H9 (cell line): ENCODE data around the gene SH3GL2. TPM values are rescaled to one million over a fixed set of nuclear protein-coding genes. Genes with fewer than 3 reads are reported as not detected.

Experiments
- DNase-seq: peaks from one replicate; pipeline ENCODE4 v3.0.0-alpha.2; 2017
- H2AFZ ChIP-seq: one replicate; pipeline ENCODE4 v1.6.1; 2013; ENCODE audit warnings: mild to moderate bottlenecking, low read length, control low read depth, moderate library complexity
- H2AK5ac ChIP-seq: 2 replicates; pipeline ENCODE4 v1.6.1; 2013; ENCODE audit warnings: low read length, control low read depth, mixed read lengths; ENCODE audit not compliant: insufficient read length
- H2BK120ac ChIP-seq: one replicate; pipeline ENCODE4 v1.6.1; 2013; ENCODE audit warnings: low read depth, mild to moderate bottlenecking, low read length, control low read depth, inconsistent platforms; ENCODE audit not compliant: poor library complexity, severe bottlenecking
- H2BK12ac ChIP-seq: 2 replicates; pipeline ENCODE4 v1.6.1; 2013; ENCODE audit warnings: low read length, control low read depth, mixed read lengths, low read depth; ENCODE audit not compliant: insufficient read length
- H2BK15ac ChIP-seq: 2 replicates; pipeline ENCODE4 v1.6.1; 2013; ENCODE audit warnings: low read depth, low read length, control low read depth
- H2BK20ac ChIP-seq: one replicate; pipeline ENCODE4 v1.6.1; 2013; ENCODE audit warnings: low read depth, mild to moderate bottlenecking, low read length, control low read depth, inconsistent platforms; ENCODE audit not compliant: poor library complexity, severe bottlenecking
- H2BK5ac ChIP-seq: 2 replicates; pipeline ENCODE4 v1.6.1; 2013; ENCODE audit warnings: low read length, control low read depth, mixed read lengths; ENCODE audit not compliant: insufficient read length
- H3K14ac ChIP-seq: 2 replicates; pipeline ENCODE4 v1.6.1; 2013; ENCODE audit warnings: low read length, control low read depth; ENCODE audit not compliant: insufficient read depth
- H3K18ac ChIP-seq: 2 replicates; pipeline ENCODE4 v1.6.1; 2013; ENCODE audit warnings: low read depth, mild to moderate bottlenecking, mixed read lengths, low read length, control low read depth; ENCODE audit not compliant: insufficient read length
- H3K23ac ChIP-seq: 2 replicates; pipeline ENCODE4 v1.6.1; 2013; ENCODE audit warnings: low read length, control low read depth, mixed read lengths, low read depth; ENCODE audit not compliant: insufficient read length
- H3K23me2 ChIP-seq: 2 replicates; pipeline ENCODE4 v1.6.1; 2013; ENCODE audit warnings: low read depth, mild to moderate bottlenecking, mixed read lengths, low read length, control low read depth; ENCODE audit not compliant: insufficient read length, poor library complexity, severe bottlenecking
- H3K27ac ChIP-seq: 2 replicates; pipeline ENCODE4 v1.5.1; 2013; ENCODE audit warnings: low read length, control low read depth, mixed read lengths, low read depth; ENCODE audit not compliant: insufficient read length
- H3K27me3 ChIP-seq: 2 replicates; pipeline ENCODE4 v1.6.1; 2013; ENCODE audit warnings: low read length, control low read depth, inconsistent platforms; ENCODE audit not compliant: insufficient read depth
- H3K4ac ChIP-seq: 2 replicates; pipeline ENCODE4 v1.6.1; 2013; ENCODE audit warnings: low read depth, mild to moderate bottlenecking, control low read depth, inconsistent platforms, low read length, moderate library complexity
- H3K4me1 ChIP-seq: 2 replicates; pipeline ENCODE4 v1.6.1; 2013; ENCODE audit warnings: low read length, control low read depth, inconsistent platforms; ENCODE audit not compliant: insufficient read depth
- H3K4me2 ChIP-seq: 2 replicates; pipeline ENCODE4 v1.6.1; 2013; ENCODE audit warnings: low read length, control low read depth, mixed read lengths; ENCODE audit not compliant: insufficient read length, insufficient read depth
- H3K56ac ChIP-seq: 2 replicates; pipeline ENCODE4 v1.6.1; 2013; ENCODE audit warnings: low read depth, mild to moderate bottlenecking, mixed read lengths, low read length, control low read depth; ENCODE audit not compliant: insufficient read length
- H3K79me1 ChIP-seq: 2 replicates; pipeline ENCODE4 v1.6.1; 2013; ENCODE audit warnings: low read depth, mild to moderate bottlenecking, moderate library complexity, low read length, control low read depth, inconsistent platforms; ENCODE audit not compliant: insufficient read depth, poor library complexity, severe bottlenecking
- H3K79me2 ChIP-seq: 2 replicates; pipeline ENCODE4 v1.6.1; 2013; ENCODE audit warnings: low read length, control low read depth, inconsistent platforms; ENCODE audit not compliant: insufficient read depth
- H3K9ac ChIP-seq: 2 replicates; pipeline ENCODE4 v1.6.1; 2013; ENCODE audit warnings: low read length, control low read depth, mixed read lengths; ENCODE audit not compliant: insufficient read length; ENCODE audit errors: extremely low read depth
- H3K9me3 ChIP-seq: one replicate; pipeline ENCODE4 v1.6.1; 2013; ENCODE audit warnings: low read depth, low read length, inconsistent platforms; ENCODE audit not compliant: control insufficient read depth
- H3T11ph ChIP-seq: one replicate; pipeline ENCODE4 v1.6.1; 2013; ENCODE audit warnings: mild to moderate bottlenecking, low read length, control low read depth, inconsistent platforms
- H4K20me1 ChIP-seq: one replicate; pipeline ENCODE4 v1.6.1; 2013; ENCODE audit not compliant: control insufficient read depth, insufficient read length, insufficient read depth
- H4K5ac ChIP-seq: 2 replicates; pipeline ENCODE4 v1.6.1; 2013; ENCODE audit warnings: low read depth, mild to moderate bottlenecking, mixed read lengths, low read length, control low read depth; ENCODE audit not compliant: insufficient read length
- H4K8ac ChIP-seq: replicated peaks from 2 replicates; pipeline ENCODE4 v1.6.1; 2013; ENCODE audit warnings: low read length, control low read depth, mixed read lengths, low read depth; ENCODE audit not compliant: insufficient read length
- H4K91ac ChIP-seq: 2 replicates; pipeline ENCODE4 v1.6.1; 2013; ENCODE audit warnings: low read depth, mild to moderate bottlenecking, moderate library complexity, mixed read lengths, low read length, control low read depth; ENCODE audit not compliant: insufficient read length
- H3K27ac Mint-ChIP-seq, 3 experiments: 2 replicates in 2 of 3; 3 replicates in 1 of 3; pipeline ENCODE4 v1.8.0; 2020 to 2021; ENCODE audit warnings: mixed read lengths in 3 of 3, mild to moderate bottlenecking in 1 of 3, moderate library complexity in 1 of 3
- H3K27me3 Mint-ChIP-seq: 2 replicates; pipeline ENCODE4 v1.8.0; 2021; ENCODE audit warnings: low read depth, mild to moderate bottlenecking, moderate library complexity, mixed read lengths
- H3K36me3 Mint-ChIP-seq, 3 experiments: 2 replicates in 2 of 3; 3 replicates in 1 of 3; pipeline ENCODE4 v1.8.0; 2020 to 2021; ENCODE audit warnings: low read depth in 3 of 3, mixed read lengths in 3 of 3; ENCODE audit not compliant: insufficient read depth in 1 of 3
- H3K4me1 Mint-ChIP-seq, 2 experiments: 2 replicates each; pipeline ENCODE4 v1.8.0; 2020; ENCODE audit warnings: mixed read lengths in 2 of 2
- H3K4me3 Mint-ChIP-seq, 2 experiments: 2 replicates in 1 of 2; 3 replicates in 1 of 2; pipeline ENCODE4 v1.8.0; 2020 to 2021; ENCODE audit warnings: mild to moderate bottlenecking in 2 of 2, mixed read lengths in 2 of 2, moderate library complexity in 1 of 2
- H3K9me3 Mint-ChIP-seq, 2 experiments: 2 replicates in 1 of 2; 3 replicates in 1 of 2; pipeline ENCODE4 v1.8.0; 2020; ENCODE audit warnings: mild to moderate bottlenecking in 2 of 2, mixed read lengths in 2 of 2, moderate library complexity in 1 of 2
- CTCF ChIP-seq: fragments of 200-600 bp; sonication (generic); conservative IDR thresholded peaks from 3 replicates; pipeline ENCODE4 v1.8.0; 2021; ENCODE audit warnings: antibody characterized with exemption, mild to moderate bottlenecking
- WGBS: extraction: QIAGEN DNeasy Blood & Tissue Kit; methylation state at CpG from one replicate; pipeline ENCODE4 v1.1.7; 2013; ENCODE audit warnings: missing lambda C conversion rate, low lambda C conversion rate, mixed read lengths; ENCODE audit not compliant: insufficient read length; ENCODE audit errors: extremely low coverage; 5-methylcytosine and 5-hydroxymethylcytosine counted together
- total RNA-seq: library from RNA; stranded (reverse); gene quantifications from 2 replicates; pipeline ENCODE4 v1.2.1, GENCODE V29; 2021

The SH3GL2 gene
- total RNA-seq, 1 experiment from 2014 or later, result 6.5 TPM

- H3K4me1 ChIP-seq, result no peaks in the 10 kb centered on the region
- no peaks in the 10 kb centered on the region for H3K23me2 ChIP-seq
- H3K4me3 Mint-ChIP-seq, result no peak overlapping the region
- no peaks in the 10 kb centered on the region for H3K79me1 ChIP-seq
- H2BK12ac ChIP-seq, result no peak overlapping the region
- no peak overlapping the region for H4K8ac ChIP-seq
- H2BK120ac ChIP-seq, result no peak overlapping the region
- H2BK20ac ChIP-seq, result no peak overlapping the region
- H3K36me3 Mint-ChIP-seq, result no peaks in the 10 kb centered on the region
- H3K27ac Mint-ChIP-seq, result no peak overlapping the region
- no peaks in the 10 kb centered on the region for H3K9me3 ChIP-seq
- TF ChIP-seq CTCF, result no peak
- H2BK5ac ChIP-seq, result no peak overlapping the region
- no peak overlapping the region for H3K27ac ChIP-seq
- H4K91ac ChIP-seq, result no peak overlapping the region
- no peak overlapping the region for H3T11ph ChIP-seq
- H3K4ac ChIP-seq, result no peak overlapping the region
- H2AFZ ChIP-seq, result no peak overlapping the region
- H2BK15ac ChIP-seq, result no peak overlapping the region
- no peak overlapping the region for H3K14ac ChIP-seq
- H4K20me1 ChIP-seq, result no peaks in the 10 kb centered on the region
- no peaks in the 10 kb centered on the region for H3K79me2 ChIP-seq
- H3K18ac ChIP-seq, result no peak overlapping the region
- peaks cover 0 to 3% of the 10 kb centered on the region in 2 experiments; a peak in 1 of 4 replicates for H3K4me1 Mint-ChIP-seq
- no peak overlapping the region for H3K4me2 ChIP-seq
- no CpG with 5 or more reads among the region's 3 CpGs for WGBS
- H3K9ac ChIP-seq, result no peak overlapping the region
- no peak overlapping the region for H4K5ac ChIP-seq
- H3K27me3 ChIP-seq, result no peaks in the 10 kb centered on the region
- no peaks in the 10 kb centered on the region; the same call in 1 of the 2 replicates for H3K27me3 Mint-ChIP-seq
- no peak overlapping the region for H3K23ac ChIP-seq
- no peak overlapping the region for H2AK5ac ChIP-seq
- DNase-seq, result no peak
- no peaks in the 10 kb centered on the region for H3K9me3 Mint-ChIP-seq
- no peak overlapping the region for H3K56ac ChIP-seq
Observed at GRCh38 chr9:17597977-17598376, 19.1 kb downstream of the SH3GL2 start.
